K562 (cell line): ENCODE data around the gene MFN1. TPM values are rescaled to one million over a fixed set of nuclear protein-coding genes. Genes with fewer than 3 reads are reported as not detected.
A peak's percentile ranks its signal among the peaks of the same experiment; 100 is the strongest.

Experiments used
- ARHGAP35 ChIP-seq: fragments of 450-650 bp; IDR thresholded peaks from 2 replicates; pipeline ENCODE4 v1.6.1; 2018; ENCODE audit not compliant: partially characterized antibody
- ARID2 ChIP-seq: fragments of 450-650 bp; IDR thresholded peaks from 2 replicates; pipeline ENCODE4 v1.6.1; 2017; ENCODE audit warnings: antibody characterized with exemption, mild to moderate bottlenecking
- FOXJ2 ChIP-seq: fragments of 200-800 bp; sonication (Bioruptor generic); IDR thresholded peaks from 2 replicates; pipeline ENCODE4 v1.6.1; 2016; ENCODE audit warnings: missing genetic modification characterization, missing compliant biosample characterization
- HDAC3 ChIP-seq: fragments of 450-650 bp; IDR thresholded peaks from 2 replicates; pipeline ENCODE4 v1.6.1; 2018; ENCODE audit warnings: borderline replicate concordance, mild to moderate bottlenecking, moderate library complexity; ENCODE audit not compliant: partially characterized antibody
- HDAC8 ChIP-seq: fragments of 450-650 bp; IDR thresholded peaks from 2 replicates; pipeline ENCODE4 v1.6.1; 2016; ENCODE audit warnings: mild to moderate bottlenecking, missing genetic modification characterization, moderate library complexity, missing compliant biosample characterization
- HDGF ChIP-seq: fragments of 450-650 bp; IDR thresholded peaks from 2 replicates; pipeline ENCODE4 v1.6.1; 2016
- HIVEP1 ChIP-seq: fragments of 250-450 bp; sonication (Bioruptor Pico); IDR thresholded peaks from 2 replicates; pipeline ENCODE4 v1.4.0; 2020; ENCODE audit warnings: mild to moderate bottlenecking
- MGA ChIP-seq: fragments of 450-650 bp; IDR thresholded peaks from 2 replicates; pipeline ENCODE4 v1.6.1; 2016; ENCODE audit warnings: mild to moderate bottlenecking, moderate library complexity
- NFIC ChIP-seq: fragments of 450-650 bp; IDR thresholded peaks from 2 replicates; pipeline ENCODE4 v1.6.1; 2017; ENCODE audit warnings: mild to moderate bottlenecking, inconsistent platforms
- POU5F1 ChIP-seq: fragments of 150-350 bp; IDR thresholded peaks from 2 replicates; pipeline ENCODE4 v1.6.1; 2014; ENCODE audit warnings: borderline replicate concordance, low read length, low read depth, mild to moderate bottlenecking; ENCODE audit not compliant: partially characterized antibody
- SMARCB1 ChIP-seq: IDR thresholded peaks from 2 replicates; pipeline ENCODE4 v1.6.1; 2011; ENCODE audit warnings: improper control_type of control experiment, low read depth; ENCODE audit not compliant: insufficient read length
- SNIP1 ChIP-seq: fragments of 450-650 bp; IDR thresholded peaks from 2 replicates; pipeline ENCODE4 v1.7.1; 2017; ENCODE audit warnings: low read depth, mild to moderate bottlenecking
- TRIM24 ChIP-seq, 2 experiments: fragments of 450-650 bp; IDR thresholded peaks; 2 replicates each; pipeline ENCODE4 v1.6.1; 2016
- ZBTB43 ChIP-seq: sonication (generic); formaldehyde crosslinking; IDR thresholded peaks from 2 replicates; pipeline ENCODE4 v1.8.0; 2023; ENCODE audit warnings: mild to moderate bottlenecking, missing genetic modification reagents
- ZNF143 ChIP-seq: sonication (generic); formaldehyde crosslinking; IDR thresholded peaks from 2 replicates; pipeline ENCODE4 v1.9.0; 2022; ENCODE audit warnings: mild to moderate bottlenecking, missing genetic modification reagents
- ZNF24 ChIP-seq: fragments of 450-650 bp; IDR thresholded peaks from 2 replicates; pipeline ENCODE4 v1.6.1; 2016
- ZNF77 ChIP-seq: fragments of 250-450 bp; sonication (Bioruptor Pico); IDR thresholded peaks from 2 replicates; pipeline ENCODE4 v1.5.0; 2020
- polyA plus RNA-seq, 8 experiments: library from polyadenylated mRNA; depleted of rRNA in 4 of 8; stranded (reverse) in 5 of 8; unstranded in 3 of 8; fragments of >200 nt; fragmentation: Nextera tagmentation in 2 of 8; fragmentation: Illumina TruSeq in 1 of 8; extraction: Ambion mirVana in 2 of 8; extraction: Trizol in 1 of 8; gene quantifications; 2 replicates each; pipeline versions ENCODE4 v1.2.1 to v1.2.3, GENCODE V29; 2011 to 2014; ENCODE audit warnings: inconsistent platforms in 1 of 8, missing spikeins in 1 of 8
- total RNA-seq, 7 experiments: library from RNA; depleted of rRNA in 6 of 7; stranded (reverse); fragments of >200 nt in 6 of 7; fragmentation: Illumina TruSeq in 2 of 7; extraction: Trizol in 2 of 7; gene quantifications; 2 replicates each; pipeline versions ENCODE4 v1.2.1 to v1.2.3, GENCODE V29; 2011 to 2021; ENCODE audit warnings: low replicate concordance in 1 of 7

MFN1 gene
- total and polyA plus RNA-seq, 9 of the 15 experiments (the other 6 are each of a cell fraction or from before 2014, with no cell fraction given): 10.5 to 42.7 (median 22.6) TPM

GRCh38 chr3:179347345-179348194, at the start of gene MFN1 (continued):
- TF ChIP-seq SMARCB1 (no peak), POU5F1 (no peak), FOXJ2 (tag) (no peak), ARHGAP35 (no peak), ARID2 (0 out of 2 replicates have a peak, but pooled peaks have one; percentile 35), ZNF143 (CRISPR knock-in tag) (0 out of 2 replicates have a peak, but pooled peaks have one; percentile 24), NFIC (peak; percentile 32; the same call in 1 of the 2 replicates), HDAC3 (no peak), TRIM24 (IDR thresholded peaks at IDR 0.05) (0 out of 4 replicates have a peak, but pooled peaks of 1 of the 2 experiments have one; percentile 19), ZNF24 (no peak), HDGF (no peak), ZNF77 (no peak), SNIP1 (no peak), HDAC8 (no peak), ZBTB43 (no peak), HIVEP1 (no peak), MGA (peak; percentile 73)
